ENCODE results near the gene OR52K2. TPM values are rescaled to one million over a fixed set of nuclear protein-coding genes. Genes with fewer than 3 reads are reported as not detected.

The OR52K2 gene
- total RNA-seq, 1 donor, result 0.31 TPM

DNA sequence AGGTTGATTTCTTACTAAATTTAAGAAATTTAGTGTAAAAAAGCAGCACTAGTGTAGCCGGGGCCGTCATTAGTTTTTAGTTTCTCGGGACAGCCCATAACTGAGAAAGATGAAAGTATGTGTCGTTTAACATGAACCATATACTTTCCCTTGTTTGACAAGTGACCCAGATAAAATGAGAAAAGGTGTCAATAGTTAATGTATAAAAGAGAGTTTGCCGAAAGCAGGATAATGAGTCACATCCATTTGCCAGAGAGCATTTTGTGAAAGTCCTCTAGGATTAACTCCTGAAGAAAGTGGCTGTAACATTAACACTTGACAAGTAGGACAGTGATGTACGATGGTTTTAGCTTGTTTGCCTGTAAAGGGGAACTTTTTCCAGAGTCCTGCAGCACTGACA lies 46.9 kb downstream of the OR52K2 start:
- no peaks in the 10 kb centered on the region for H3K9me3 ChIP-seq (ENCODE audit: low read depth, low read length)
- peaks cover 3% of the 10 kb centered on the region for H3K4me1 ChIP-seq (ENCODE audit: insufficient read depth, low read length)
- H3K27me3 ChIP-seq (ENCODE audit: insufficient read depth, low read length), result no peaks in the 10 kb centered on the region
- no peak overlapping the region for H3K4me3 ChIP-seq (ENCODE audit: low read length)

DNA sequence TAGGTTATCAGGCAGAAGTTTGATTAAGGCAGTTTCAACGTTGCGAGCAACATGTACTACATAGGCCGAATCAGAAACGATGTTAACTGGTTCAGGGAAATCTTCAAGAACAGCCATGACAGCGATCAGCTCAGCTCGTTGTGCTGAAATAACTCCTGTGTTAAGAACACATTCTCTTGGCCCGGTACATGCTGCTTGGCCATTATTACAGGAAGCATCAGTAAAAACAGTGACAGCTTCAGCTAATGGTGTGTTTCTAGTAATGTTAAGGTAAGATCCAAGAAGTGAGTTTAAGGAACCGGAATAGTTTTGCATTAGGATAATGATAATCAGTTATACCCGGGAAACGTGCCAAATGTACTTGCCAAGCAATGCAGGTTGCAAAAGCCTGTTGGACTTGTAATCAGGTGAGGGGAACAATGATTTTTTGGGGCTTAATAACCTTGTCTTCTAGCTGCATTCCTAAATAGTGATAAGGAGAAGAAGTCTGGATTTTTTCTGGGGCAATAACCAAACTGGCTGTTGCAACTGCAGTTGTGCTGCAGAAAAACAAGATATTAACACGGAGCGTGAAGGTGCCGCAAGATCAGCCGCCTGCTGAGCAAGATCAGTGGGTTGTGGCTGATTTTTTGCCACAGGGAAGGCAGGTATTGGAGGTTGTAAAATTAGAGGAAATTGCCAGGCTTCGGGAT lies 47.6 kb downstream of the OR52K2 start:
- Histone ChIP-seq H3K4me1 (ENCODE audit: insufficient read depth, low read length) (peaks cover 3% of the 10 kb centered on the region), H3K4me3 (ENCODE audit: low read length) (no peak overlapping the region), H3K9me3 (ENCODE audit: low read depth, low read length) (no peaks in the 10 kb centered on the region), H3K27me3 (ENCODE audit: insufficient read depth, low read length) (no peaks in the 10 kb centered on the region)

Other genes with a start within 250 kb of the OR52K2 start
- not detected for gene OR52B4, start 80.9 kb upstream of the OR52K2 start, total RNA-seq
- 22.0 TPM for gene TRIM21, start 55.6 kb upstream of the OR52K2 start, total RNA-seq
- gene OR52K1, start 33.4 kb downstream of the OR52K2 start, total RNA-seq, result 0.10 TPM
- not detected for gene OR52M1, start 95.9 kb downstream of the OR52K2 start, total RNA-seq
- gene OR52I2, start 132.4 kb downstream of the OR52K2 start, total RNA-seq, result not detected
- gene OR52I1, start 144.7 kb downstream of the OR52K2 start, total RNA-seq, result not detected
- gene TRIM68, start 158.9 kb downstream of the OR52K2 start, total RNA-seq, result 7.3 TPM
- 0.10 TPM for gene OR51D1, start 188.2 kb downstream of the OR52K2 start, total RNA-seq
- gene OR51E1, start 194.7 kb downstream of the OR52K2 start, total RNA-seq, result not detected
- gene OR51E2, start 248.6 kb downstream of the OR52K2 start, total RNA-seq, result 0.10 TPM